WTC11 (cell line): ENCODE measurements around the gene HID1. TPM values are rescaled to one million over a fixed set of nuclear protein-coding genes. Genes with fewer than 3 reads are reported as not detected.

Experiments used
- ATAC-seq: fragments of 200-7000 bp; cut with Tn5 transposase; 2 replicates; pipeline ENCODE4 v1.10.0; 2021; ENCODE audit warnings: mild to moderate bottlenecking, moderate library complexity
- CTCF ChIA-PET: fragments of 300-600 bp; sonication (Branson Sonifier 250); formaldehyde crosslinking; loops from one replicate; lab custom pipeline; 2021; ENCODE audit warnings: antibody characterized with exemption; lab: Charles Lee
- POLR2A ChIA-PET: fragments of 350-600 bp; sonication (Branson Sonifier 250); formaldehyde crosslinking; loops from one replicate; lab custom pipeline; 2021; ENCODE audit warnings: antibody characterized with exemption; lab: Charles Lee
- DNase-seq: peaks from one replicate; pipeline ENCODE4 v3.0.0; 2021; ENCODE audit warnings: low spot score
- H3K27ac Mint-ChIP-seq: 2 replicates; pipeline ENCODE4 v1.8.0; 2021; ENCODE audit warnings: mixed read lengths
- H3K27me3 Mint-ChIP-seq: 2 replicates; pipeline ENCODE4 v1.8.0; 2021; ENCODE audit warnings: low read depth, mild to moderate bottlenecking, moderate library complexity, mixed read lengths
- H3K36me3 Mint-ChIP-seq: 2 replicates; pipeline ENCODE4 v1.8.0; 2021; ENCODE audit warnings: mixed read lengths
- H3K4me1 Mint-ChIP-seq: 2 replicates; pipeline ENCODE4 v1.8.0; 2022; ENCODE audit warnings: mixed read lengths
- H3K4me3 Mint-ChIP-seq: 2 replicates; pipeline ENCODE4 v1.8.0; 2021; ENCODE audit warnings: mild to moderate bottlenecking, moderate library complexity, mixed read lengths
- H3K9me3 Mint-ChIP-seq: 2 replicates; pipeline ENCODE4 v1.8.0; 2021; ENCODE audit warnings: mixed read lengths
- ESRRA ChIP-seq: sonication (generic); formaldehyde crosslinking; IDR thresholded peaks from 2 replicates; pipeline ENCODE4 v1.8.1; 2022; ENCODE audit warnings: mild to moderate bottlenecking, missing genetic modification reagents, borderline replicate concordance
- ETV6 ChIP-seq: sonication (generic); formaldehyde crosslinking; IDR thresholded peaks from 2 replicates; pipeline ENCODE4 v1.8.1; 2022; ENCODE audit warnings: mild to moderate bottlenecking, missing genetic modification reagents
- FOXJ3 ChIP-seq: sonication (generic); formaldehyde crosslinking; IDR thresholded peaks from 2 replicates; pipeline ENCODE4 v1.9.0; 2021; ENCODE audit warnings: missing genetic modification reagents, mild to moderate bottlenecking, borderline replicate concordance
- FOXP1 ChIP-seq: sonication (generic); formaldehyde crosslinking; IDR thresholded peaks from 2 replicates; pipeline ENCODE4 v1.8.0; 2022; ENCODE audit warnings: missing genetic modification reagents, mild to moderate bottlenecking, moderate library complexity, borderline replicate concordance
- HMGA2 ChIP-seq: fragments of 250-450 bp; sonication (Bioruptor Pico); IDR thresholded peaks from 2 replicates; pipeline ENCODE4 v1.4.0; 2021; ENCODE audit warnings: mild to moderate bottlenecking, moderate library complexity
- JUN ChIP-seq: sonication (generic); formaldehyde crosslinking; IDR thresholded peaks from 2 replicates; pipeline ENCODE4 v1.8.0; 2023; ENCODE audit warnings: mild to moderate bottlenecking, missing genetic modification reagents
- MXD4 ChIP-seq: fragments of 250-450 bp; sonication (Bioruptor Pico); IDR thresholded peaks from 2 replicates; pipeline ENCODE4 v1.8.0; 2021; ENCODE audit warnings: mild to moderate bottlenecking, moderate library complexity, borderline replicate concordance
- NFATC4 ChIP-seq: fragments of 250-450 bp; sonication (Bioruptor Pico); IDR thresholded peaks from 2 replicates; pipeline ENCODE4 v1.9.0; 2021; ENCODE audit warnings: mild to moderate bottlenecking
- OVOL2 ChIP-seq: fragments of 250-450 bp; sonication (Bioruptor Pico); IDR thresholded peaks from 2 replicates; pipeline ENCODE4 v1.9.0; 2021; ENCODE audit warnings: mild to moderate bottlenecking, borderline replicate concordance
- STAT6 ChIP-seq: sonication (generic); formaldehyde crosslinking; conservative IDR thresholded peaks from 2 replicates; pipeline ENCODE4 v1.8.1; 2023; ENCODE audit warnings: mild to moderate bottlenecking, low read depth, missing genetic modification reagents, moderate library complexity
- USF1 ChIP-seq: sonication (generic); formaldehyde crosslinking; IDR thresholded peaks from 2 replicates; pipeline ENCODE4 v1.8.0; 2022; ENCODE audit warnings: mild to moderate bottlenecking, missing genetic modification reagents
- ZNF121 ChIP-seq: sonication (generic); formaldehyde crosslinking; IDR thresholded peaks from 2 replicates; pipeline ENCODE4 v1.8.0; 2023; ENCODE audit warnings: missing genetic modification reagents
- ZNF138 ChIP-seq: sonication (generic); formaldehyde crosslinking; conservative IDR thresholded peaks from 2 replicates; pipeline ENCODE4 v1.8.1; 2022; ENCODE audit warnings: mild to moderate bottlenecking, moderate library complexity, missing genetic modification reagents
- ZNF396 ChIP-seq: fragments of 250-450 bp; sonication (Bioruptor Pico); IDR thresholded peaks from 2 replicates; pipeline ENCODE4 v1.8.0; 2021; ENCODE audit warnings: mild to moderate bottlenecking, moderate library complexity, borderline replicate concordance
- ZNF532 ChIP-seq: fragments of 250-450 bp; sonication (Bioruptor Pico); IDR thresholded peaks from 2 replicates; pipeline ENCODE4 v1.9.0; 2021; ENCODE audit warnings: mild to moderate bottlenecking, borderline replicate concordance
- ZNF671 ChIP-seq: fragments of 250-450 bp; sonication (Bioruptor Pico); IDR thresholded peaks from 2 replicates; pipeline ENCODE4 v1.8.0; 2021; ENCODE audit warnings: mild to moderate bottlenecking
- total RNA-seq: library from RNA; stranded (reverse); gene quantifications from 3 replicates; pipeline ENCODE4 v1.2.3, GENCODE V29; 2021
- TF ChIP-seq, protein P1 (sequence below): sonication (generic); formaldehyde crosslinking; IDR thresholded peaks from 2 replicates; pipeline ENCODE4 v1.8.0; 2023; ENCODE audit warnings: missing genetic modification reagents
- TF ChIP-seq, protein P2 (sequence below): fragments of 250-450 bp; sonication (Bioruptor Pico); IDR thresholded peaks from 2 replicates; pipeline ENCODE4 v1.9.0; 2021; ENCODE audit warnings: moderate library complexity, mild to moderate bottlenecking, inconsistent platforms, borderline replicate concordance

The HID1 gene
- total RNA-seq, 1 experiment from 2014 or later: 16.7 TPM

- peak overlapping the region; percentile 90 for H3K4me3 Mint-ChIP-seq
- H3K36me3 Mint-ChIP-seq: no peaks in the 10 kb centered on the region
- H3K9me3 Mint-ChIP-seq: no peaks in the 10 kb centered on the region
- ATAC-seq (no peak), DNase-seq (no peak)
- H3K27ac Mint-ChIP-seq: no peak overlapping the region
- POLR2A ChIA-PET: interaction anchor here (1.0 to 2.0 kb wide), 2 partner anchors 9 to 41 kb away, joined by 3 to 15 read pairs; partner anchors contain the start of gene MRPL58
- peaks cover 54% of the 10 kb centered on the region for H3K27me3 Mint-ChIP-seq
- H3K4me1 Mint-ChIP-seq: peaks cover 12% of the 10 kb centered on the region
- TF ChIP-seq, protein P1, sequence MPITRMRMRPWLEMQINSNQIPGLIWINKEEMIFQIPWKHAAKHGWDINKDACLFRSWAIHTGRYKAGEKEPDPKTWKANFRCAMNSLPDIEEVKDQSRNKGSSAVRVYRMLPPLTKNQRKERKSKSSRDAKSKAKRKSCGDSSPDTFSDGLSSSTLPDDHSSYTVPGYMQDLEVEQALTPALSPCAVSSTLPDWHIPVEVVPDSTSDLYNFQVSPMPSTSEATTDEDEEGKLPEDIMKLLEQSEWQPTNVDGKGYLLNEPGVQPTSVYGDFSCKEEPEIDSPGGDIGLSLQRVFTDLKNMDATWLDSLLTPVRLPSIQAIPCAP: no peak
- TF ChIP-seq FOXJ3 (CRISPR knock-in tag) (no peak), HMGA2 (no peak), ZNF396 (no peak), FOXP1 (no peak), MXD4 (no peak)
- CTCF ChIA-PET: interaction anchor here (0.5 to 7.5 kb wide), 11 partner anchors 9 to 202 kb away, joined by 3 to 133 read pairs (median 10); partner anchors contain the start of genes CDR2L, MRPL58 and OTOP2
Measured at GRCh38 chr17:74971069-74971841, 1.3 kb downstream of the HID1 start.

DNA sequence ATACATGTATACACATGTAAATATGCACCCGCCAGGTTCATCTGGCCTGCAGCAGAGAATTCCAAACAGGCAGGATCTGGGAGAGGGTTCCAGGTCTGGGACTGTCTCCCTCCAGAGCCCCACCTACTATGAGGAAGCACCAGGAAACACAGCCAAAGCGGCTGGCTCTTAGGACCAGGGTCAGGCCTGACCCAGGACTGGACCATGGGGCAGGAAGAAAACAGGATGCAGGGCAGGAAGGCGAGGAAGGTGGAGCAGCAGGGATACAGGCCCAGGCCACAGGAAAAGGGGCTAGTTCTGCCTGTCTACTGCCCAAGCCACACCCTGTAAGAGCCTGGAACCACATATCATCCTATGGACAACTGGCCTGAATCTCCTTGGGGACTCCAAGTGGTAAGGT is 2.2 kb downstream of the HID1 start:
- Mint-ChIP-seq H3K4me1 (peaks cover 12% of the 10 kb centered on the region), H3K36me3 (no peaks in the 10 kb centered on the region), H3K9me3 (no peaks in the 10 kb centered on the region), H3K27me3 (peaks cover 46% of the 10 kb centered on the region), H3K4me3 (no peak overlapping the region; the same call in 1 of the 2 replicates), H3K27ac (no peak overlapping the region)
- TF ChIP-seq ZNF671 (CRISPR knock-in tag): no peak
- TF ChIP-seq USF1 (CRISPR knock-in tag): no peak
- TF ChIP-seq ZNF396: no peak
- TF ChIP-seq, protein P1: no peak
- TF ChIP-seq ESRRA: no peak
- no peak for TF ChIP-seq NFATC4
- no peak for TF ChIP-seq ETV6
- no peak for TF ChIP-seq STAT6 (CRISPR knock-in tag)
- TF ChIP-seq ZNF138 (CRISPR knock-in tag): no peak
- TF ChIP-seq ZNF121 (CRISPR knock-in tag): no peak
- no peak for TF ChIP-seq ZNF532 (CRISPR knock-in tag)
- TF ChIP-seq OVOL2: no peak
- TF ChIP-seq JUN (CRISPR knock-in tag): no peak
- TF ChIP-seq, protein P2, sequence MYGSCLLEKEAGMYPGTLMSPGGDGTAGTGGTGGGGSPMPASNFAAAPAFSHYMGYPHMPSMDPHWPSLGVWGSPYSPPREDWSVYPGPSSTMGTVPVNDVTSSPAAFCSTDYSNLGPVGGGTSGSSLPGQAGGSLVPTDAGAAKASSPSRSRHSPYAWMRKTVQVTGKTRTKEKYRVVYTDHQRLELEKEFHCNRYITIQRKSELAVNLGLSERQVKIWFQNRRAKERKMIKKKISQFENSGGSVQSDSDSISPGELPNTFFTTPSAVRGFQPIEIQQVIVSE (CRISPR knock-in tag): no peak
- DNase-seq: no peak
- ChIA-PET POLR2A (interaction anchor here (0.6 kb wide), 1 partner anchor 257 kb away, joined by 6 read pairs; no protein-coding TSS in a partner anchor), CTCF (interaction anchor here (1.9 to 7.5 kb wide), 2 partner anchors 8 to 17 kb away, joined by 10 to 133 read pairs; partner anchors contain the start of gene CDR2L)
- ATAC-seq: no peak
